Neural progenitor cell (in vitro differentiated cells): ENCODE data around the gene MKNK1.

Experiments used
- CTCF ChIP-seq: fragments of 200-600 bp; sonication (generic); IDR thresholded peaks from 2 replicates; pipeline ENCODE4 v1.5.1; 2017; ENCODE audit warnings: antibody characterized with exemption, mild to moderate bottlenecking
- EZH2 ChIP-seq: fragments of 200-600 bp; sonication (generic); IDR thresholded peaks from 2 replicates; pipeline ENCODE4 v1.6.1; 2017; ENCODE audit warnings: antibody characterized with exemption, mild to moderate bottlenecking, moderate library complexity
- EZH2phosphoT487 ChIP-seq: fragments of 200-600 bp; sonication (generic); IDR thresholded peaks from 2 replicates; pipeline ENCODE4 v1.6.1; 2017; ENCODE audit warnings: antibody characterized with exemption

GRCh38 chr1:46558966-46559365, 45.1 kb downstream of the MKNK1 start:
- TF ChIP-seq EZH2 (no peak), CTCF (no peak), EZH2phosphoT487 (no peak)
